Sigmoid colon (tissue), 4 donors: ENCODE measurements around the gene HOXD1.

Experiments
- EP300 ChIP-seq, 4 donors: sonication (generic); formaldehyde crosslinking; IDR thresholded peaks; one replicate each; pipeline ENCODE4 v1.6.1; 2017; ENCODE audit warnings: antibody characterized with exemption in 4 of 4
- POLR2A ChIP-seq, 2 donors: fragments of 450-650 bp; IDR thresholded peaks; one replicate each; pipeline ENCODE4 v1.6.1; 2016; ENCODE audit warnings: antibody characterized with exemption in 2 of 2, mild to moderate bottlenecking in 2 of 2, moderate library complexity in 2 of 2

DNA sequence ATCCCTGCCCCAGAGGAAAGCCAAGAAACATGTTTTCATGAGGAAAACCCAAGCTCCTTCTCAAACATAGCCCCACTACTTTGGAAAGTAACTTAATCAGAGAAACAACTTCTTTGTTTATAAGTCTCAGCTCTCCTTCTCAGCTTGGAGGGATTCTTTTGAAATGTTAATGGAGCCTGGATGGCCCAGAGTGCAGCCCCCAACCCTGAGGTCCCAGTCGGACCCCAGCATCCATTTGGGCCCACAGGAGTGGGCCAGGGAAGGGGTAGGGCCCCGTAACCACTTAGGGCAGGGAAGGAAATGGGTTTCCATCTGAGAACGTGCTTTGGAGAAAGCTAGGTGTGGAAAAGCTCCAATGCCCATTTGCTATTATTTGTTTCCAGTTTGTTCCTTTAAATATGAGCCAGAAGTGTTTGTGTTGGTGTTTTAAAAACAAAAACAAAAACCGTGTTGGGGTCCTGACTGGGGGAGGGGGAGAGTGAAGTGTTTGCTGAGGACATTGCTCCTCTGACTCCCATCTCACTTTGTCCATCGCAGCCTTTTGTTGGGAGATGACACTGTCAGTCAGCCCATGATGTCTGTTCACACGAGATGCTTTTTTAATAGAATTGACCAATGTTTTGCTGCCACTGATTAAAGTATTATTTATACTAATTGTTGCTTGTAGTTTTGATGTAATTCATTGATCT is 33.0 kb upstream of the HOXD1 start:
- TF ChIP-seq EP300 (IDR thresholded peaks at IDR 0.05) (no peak), POLR2A (IDR thresholded peaks at IDR 0.05) (no peak)
